ACC112 (cell line): ENCODE data around the gene DHX58.
A peak's percentile ranks its signal among the peaks of the same experiment; 100 is the strongest.

Experiments used
- H2AFZ ChIP-seq: fragments of 200-600 bp; sonication (generic); one replicate; pipeline ENCODE4 v1.6.0; 2017; ENCODE audit warnings: antibody characterized with exemption, low read length; ENCODE audit not compliant: unreplicated experiment
- H3K27ac ChIP-seq: fragments of 200-600 bp; sonication (generic); 2 replicates; pipeline ENCODE4 v1.5.1; 2014; ENCODE audit warnings: low read depth, mild to moderate bottlenecking, antibody characterized with exemption, low read length, moderate library complexity
- H3K27me3 ChIP-seq: fragments of 200-600 bp; sonication (generic); 2 replicates; pipeline ENCODE4 v1.6.1; 2014; ENCODE audit warnings: mild to moderate bottlenecking, antibody characterized with exemption, low read length, moderate library complexity, mixed read lengths; ENCODE audit not compliant: insufficient read depth
- H3K36me3 ChIP-seq: fragments of 200-600 bp; sonication (generic); 2 replicates; pipeline ENCODE4 v1.6.1; 2016; ENCODE audit warnings: mild to moderate bottlenecking, antibody characterized with exemption, low read length, moderate library complexity, mixed read lengths; ENCODE audit not compliant: insufficient read depth
- H3K4me1 ChIP-seq: fragments of 200-600 bp; sonication (generic); one replicate; pipeline ENCODE4 v1.6.1; 2016; ENCODE audit warnings: low read length, mixed read lengths; ENCODE audit not compliant: insufficient read depth, unreplicated experiment, control insufficient read depth
- H3K4me3 ChIP-seq: fragments of 200-600 bp; sonication (generic); 2 replicates; pipeline ENCODE4 v1.5.1; 2014; ENCODE audit warnings: mild to moderate bottlenecking, low read depth, low read length
- H3K79me2 ChIP-seq: fragments of 200-600 bp; sonication (generic); one replicate; pipeline ENCODE4 v1.6.0; 2016; ENCODE audit warnings: low read length; ENCODE audit not compliant: control insufficient read depth, unreplicated experiment, insufficient read depth

The DHX58 gene

DNA sequence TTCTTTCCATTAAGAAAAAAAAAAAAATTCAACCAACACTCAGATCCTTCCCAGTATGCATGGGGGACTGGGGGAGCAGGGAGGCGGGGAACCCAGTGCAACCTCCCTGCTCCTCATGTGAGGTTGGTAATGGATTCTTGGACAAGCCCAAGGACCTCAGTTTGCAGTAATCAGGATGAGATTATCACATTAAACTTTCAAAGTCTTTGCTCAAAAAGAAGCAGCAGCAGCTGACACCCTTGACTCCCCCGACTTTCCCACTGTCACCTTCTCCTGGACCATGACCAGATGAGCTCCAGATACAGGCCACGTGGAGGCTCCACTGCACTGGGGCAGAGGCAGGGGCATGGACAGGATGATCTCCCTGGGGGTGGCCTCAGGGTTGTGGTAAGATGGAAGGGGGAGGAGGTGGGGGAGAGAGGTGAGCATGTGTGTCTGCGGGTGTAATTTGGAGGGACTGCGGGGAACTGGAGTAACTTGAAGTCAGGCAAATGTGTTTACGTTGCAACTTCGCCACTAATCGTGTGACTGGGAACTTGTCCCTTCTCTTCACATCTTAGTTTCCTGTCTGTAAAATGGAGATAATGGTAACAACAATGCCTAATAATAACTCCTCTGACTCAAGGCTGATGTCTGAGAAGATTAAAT lies 34.0 kb downstream of the DHX58 start:
- no peaks in the 10 kb centered on the region for H3K79me2 ChIP-seq
- H2AFZ ChIP-seq: no peak overlapping the region
- H3K36me3 ChIP-seq: no peaks in the 10 kb centered on the region
- no peaks in the 10 kb centered on the region for H3K4me1 ChIP-seq
- H3K4me3 ChIP-seq: no peak overlapping the region
- H3K27ac ChIP-seq: no peak overlapping the region
- no peaks in the 10 kb centered on the region for H3K27me3 ChIP-seq

DNA sequence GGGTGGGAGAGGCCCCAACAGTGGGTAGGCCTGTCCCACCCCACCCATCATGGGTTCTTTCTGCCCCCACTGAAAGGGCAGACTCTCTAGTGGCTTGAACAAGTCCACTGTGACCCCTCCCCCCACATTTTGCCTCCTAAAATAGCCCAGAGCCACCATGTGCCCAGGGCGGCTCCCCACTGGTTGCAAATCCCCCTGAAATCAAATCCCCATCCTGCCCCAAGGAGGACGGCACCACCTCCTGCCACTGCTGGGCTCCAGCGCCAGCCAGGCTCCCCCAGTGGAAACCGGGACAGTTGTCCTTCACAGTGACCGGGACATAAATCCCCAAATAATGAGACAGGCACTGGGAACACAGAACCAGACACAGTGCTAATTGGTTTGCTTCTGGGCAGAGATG lies 34.8 kb downstream of the DHX58 start:
- Histone ChIP-seq H3K4me1 (no peaks in the 10 kb centered on the region), H3K36me3 (no peaks in the 10 kb centered on the region), H3K27me3 (peaks cover 3% of the 10 kb centered on the region; the same call in 1 of the 2 replicates), H2AFZ (no peak overlapping the region), H3K27ac (no peak overlapping the region), H3K4me3 (no peak overlapping the region), H3K79me2 (no peaks in the 10 kb centered on the region)

DNA sequence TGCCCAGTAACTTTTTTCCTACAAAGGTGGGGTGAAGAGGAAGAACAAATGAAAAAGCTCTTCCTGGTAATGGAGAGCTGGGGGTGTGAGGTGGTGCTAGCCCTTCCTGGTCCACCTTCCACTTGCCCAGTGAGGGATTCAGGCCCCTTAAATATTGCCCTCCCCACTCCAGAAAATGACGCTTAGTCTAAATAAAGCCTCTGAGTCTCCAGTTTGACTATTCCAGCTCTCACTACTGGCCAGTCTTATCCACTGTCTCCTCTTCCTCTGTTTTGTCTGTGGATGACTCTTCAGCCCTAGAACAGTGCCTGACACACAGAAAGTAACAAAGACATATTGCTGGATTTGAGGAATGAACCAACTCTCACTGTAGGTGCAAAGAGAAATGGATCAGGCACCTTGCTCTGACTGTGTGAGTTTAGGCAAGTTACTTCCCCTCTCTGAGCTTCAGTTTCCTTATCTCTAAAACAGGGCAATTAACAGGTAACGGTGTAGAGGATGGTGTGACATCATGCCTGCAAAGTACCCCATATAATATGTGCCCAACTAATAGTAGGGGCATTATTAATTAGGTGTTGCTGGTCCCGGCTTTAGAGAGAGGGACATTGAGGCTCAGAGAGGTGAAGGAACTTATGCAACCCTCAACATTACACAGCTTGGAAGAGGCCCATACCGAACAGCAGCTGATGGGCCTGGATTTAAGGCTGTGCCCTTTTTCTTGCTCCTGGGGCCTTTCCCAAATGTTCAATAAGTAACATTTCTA lies 35.5 kb downstream of the DHX58 start:
- Histone ChIP-seq H3K27me3 (peaks cover 11% of the 10 kb centered on the region), H3K27ac (no peak overlapping the region), H3K79me2 (no peaks in the 10 kb centered on the region), H3K36me3 (no peaks in the 10 kb centered on the region), H3K4me1 (peaks cover 2% of the 10 kb centered on the region), H3K4me3 (no peak overlapping the region), H2AFZ (no peak overlapping the region)

DNA sequence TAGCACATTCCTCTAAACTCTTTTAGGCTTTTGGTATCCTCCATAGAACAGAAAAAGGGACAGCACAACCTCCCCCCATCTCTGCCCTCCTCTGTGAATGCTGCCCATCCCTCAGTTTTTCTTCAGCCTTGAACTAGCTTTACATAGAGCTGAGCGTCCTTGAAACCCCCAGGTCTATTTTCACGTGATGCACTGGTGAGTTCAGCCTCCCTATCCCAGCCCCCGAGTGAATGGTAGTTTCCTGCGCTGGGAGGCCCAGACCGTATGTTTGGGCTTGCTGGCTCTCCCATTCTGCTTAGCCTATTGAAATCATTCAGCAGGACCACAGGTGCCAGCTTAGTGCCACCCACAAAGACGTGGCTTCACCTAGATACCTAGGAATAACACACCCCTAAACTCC lies 36.7 kb downstream of the DHX58 start:
- Histone ChIP-seq H3K27ac (no peak overlapping the region), H3K4me3 (no peak overlapping the region), H2AFZ (no peak overlapping the region), H3K4me1 (peaks cover 5% of the 10 kb centered on the region), H3K79me2 (no peaks in the 10 kb centered on the region), H3K36me3 (no peaks in the 10 kb centered on the region), H3K27me3 (peaks cover 23% of the 10 kb centered on the region)

DNA sequence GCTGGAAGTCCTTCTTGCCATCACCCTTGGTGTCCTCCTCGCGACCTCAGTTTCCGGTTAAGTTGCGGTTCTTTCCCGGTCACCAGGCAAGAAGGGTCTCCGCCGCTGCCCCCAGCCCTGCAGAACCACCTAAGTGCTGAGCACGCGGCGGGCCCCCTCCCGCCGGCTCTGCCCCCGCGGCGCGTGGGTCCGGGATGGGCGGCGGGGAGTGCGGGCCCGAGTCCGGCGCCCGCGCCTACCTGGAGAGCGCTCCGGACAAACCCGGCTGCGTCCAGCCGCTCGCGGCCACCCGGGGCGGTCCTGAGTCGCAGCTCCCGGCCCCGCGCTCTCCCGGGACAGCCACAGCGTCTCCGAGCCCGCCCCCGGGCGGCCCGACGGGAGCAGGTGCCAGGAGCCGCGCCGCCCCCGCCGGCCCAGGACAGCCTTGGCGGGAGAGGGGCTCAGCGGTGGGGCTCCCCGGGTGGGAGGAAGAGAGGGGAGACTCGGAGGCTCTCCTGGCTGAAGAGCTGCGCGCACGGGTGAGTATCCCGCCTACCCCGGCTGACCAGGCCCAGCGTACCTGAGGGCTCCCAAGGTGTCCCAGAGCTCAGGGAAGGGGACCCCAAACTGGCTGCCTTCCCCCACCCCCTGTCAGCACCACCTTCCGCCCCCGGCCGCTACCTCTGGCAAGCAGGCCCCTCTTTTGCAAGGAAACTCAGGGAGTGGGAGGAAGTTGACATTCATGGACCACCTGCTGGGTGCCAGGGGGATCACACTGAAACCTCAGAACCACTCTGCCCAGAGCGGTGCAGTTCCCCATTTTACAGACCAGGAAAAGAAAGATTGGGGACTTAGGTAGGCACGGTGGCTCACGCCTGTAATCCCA lies 40.0 kb downstream of the DHX58 start:
- Histone ChIP-seq H3K4me3 (peak overlapping the region; percentile 64; the same call in 1 of the 2 replicates), H3K27me3 (peaks cover 24% of the 10 kb centered on the region), H3K36me3 (no peaks in the 10 kb centered on the region), H3K79me2 (no peaks in the 10 kb centered on the region), H3K4me1 (peaks cover 5% of the 10 kb centered on the region), H3K27ac (no peak overlapping the region), H2AFZ (peak overlapping the region; percentile 14)

DNA sequence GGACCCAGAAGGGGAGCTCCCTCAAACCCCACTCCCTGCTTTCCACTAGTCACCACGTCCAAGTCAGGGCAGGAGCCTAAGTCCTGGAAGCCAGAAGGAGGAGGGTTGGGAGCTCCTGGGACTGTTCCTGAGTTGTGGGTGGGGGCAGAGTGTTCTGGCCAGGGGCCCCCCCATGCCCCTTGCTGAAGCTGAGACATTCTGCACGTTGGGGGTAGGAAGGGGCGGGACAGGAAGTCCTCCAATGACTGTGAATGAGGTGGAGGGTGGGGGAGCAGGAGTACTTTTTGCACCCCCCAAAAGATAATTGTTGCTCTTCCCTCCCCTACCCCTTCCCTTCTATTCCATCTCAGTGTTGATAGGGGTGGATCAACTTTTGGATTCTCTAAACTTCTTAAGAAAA lies 40.7 kb downstream of the DHX58 start:
- H2AFZ ChIP-seq: no peak overlapping the region
- peaks cover 24% of the 10 kb centered on the region for H3K27me3 ChIP-seq
- H3K4me1 ChIP-seq: peaks cover 5% of the 10 kb centered on the region
- H3K27ac ChIP-seq: no peak overlapping the region
- no peaks in the 10 kb centered on the region for H3K36me3 ChIP-seq
- H3K79me2 ChIP-seq: no peaks in the 10 kb centered on the region
- no peak overlapping the region for H3K4me3 ChIP-seq

DNA sequence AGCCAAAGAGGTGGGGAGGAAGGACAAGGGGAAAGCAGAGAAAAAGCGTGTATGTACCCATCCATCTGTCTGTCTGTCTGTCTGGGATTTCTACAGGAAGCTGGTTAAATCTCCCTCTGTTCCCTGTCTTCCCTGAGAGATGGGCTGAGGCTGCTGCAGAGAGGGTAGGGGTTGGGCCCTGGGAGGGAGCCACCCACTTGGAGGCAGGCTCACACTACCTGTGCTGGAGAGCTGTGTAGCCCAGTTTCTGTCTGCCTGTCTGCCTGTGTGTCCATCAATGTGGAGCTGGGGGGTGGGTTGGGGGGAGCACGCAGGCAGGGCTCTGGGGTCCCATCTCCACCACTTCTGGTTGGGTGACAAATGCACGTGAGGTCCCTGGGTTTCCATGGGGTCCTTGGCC lies 43.5 kb downstream of the DHX58 start:
- peaks cover 5% of the 10 kb centered on the region for H3K4me1 ChIP-seq
- H3K79me2 ChIP-seq: no peaks in the 10 kb centered on the region
- no peak overlapping the region for H3K4me3 ChIP-seq
- H3K27ac ChIP-seq: no peak overlapping the region
- H3K27me3 ChIP-seq: peaks cover 24% of the 10 kb centered on the region
- H3K36me3 ChIP-seq: no peaks in the 10 kb centered on the region
- no peak overlapping the region for H2AFZ ChIP-seq

DNA sequence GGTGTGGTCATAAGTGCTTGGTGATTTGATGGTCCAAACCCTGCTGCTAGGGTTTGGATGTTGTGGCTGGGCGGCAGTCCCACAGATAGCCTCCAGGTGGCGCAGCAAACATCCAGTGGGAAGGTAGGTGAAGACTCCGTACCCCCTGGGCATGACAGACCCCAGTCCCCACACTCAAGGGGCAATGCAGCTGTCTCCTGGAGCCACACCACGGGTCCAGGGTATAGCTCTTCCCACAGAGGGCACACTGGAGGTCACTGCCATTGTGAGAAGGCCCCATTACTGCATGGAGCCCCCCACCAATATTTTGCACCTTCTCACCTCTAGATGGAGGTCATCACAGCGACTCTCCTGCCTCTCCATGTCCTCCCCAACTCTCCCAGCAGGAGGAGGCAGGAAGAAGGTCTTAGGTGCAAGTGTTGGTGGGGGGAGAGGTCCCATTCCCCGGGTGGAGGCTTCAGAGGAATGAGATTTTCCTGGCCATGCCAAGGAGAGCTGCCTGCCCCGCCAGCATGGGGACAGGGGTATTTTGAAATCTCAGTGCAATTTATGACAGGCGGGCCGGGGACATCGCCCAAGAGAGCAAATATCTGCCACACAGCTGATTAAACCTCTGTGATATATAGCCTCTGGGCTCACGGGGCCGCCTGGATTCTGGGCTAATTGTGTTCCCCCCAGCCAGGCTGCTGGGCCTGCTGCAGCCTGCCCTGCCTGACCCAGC lies 45.0 kb downstream of the DHX58 start:
- no peak overlapping the region for H3K4me3 ChIP-seq
- H3K36me3 ChIP-seq: no peaks in the 10 kb centered on the region
- no peak overlapping the region for H2AFZ ChIP-seq
- peaks cover 5% of the 10 kb centered on the region for H3K4me1 ChIP-seq
- H3K27ac ChIP-seq: no peak overlapping the region
- no peaks in the 10 kb centered on the region for H3K79me2 ChIP-seq
- H3K27me3 ChIP-seq: peaks cover 18% of the 10 kb centered on the region

DNA sequence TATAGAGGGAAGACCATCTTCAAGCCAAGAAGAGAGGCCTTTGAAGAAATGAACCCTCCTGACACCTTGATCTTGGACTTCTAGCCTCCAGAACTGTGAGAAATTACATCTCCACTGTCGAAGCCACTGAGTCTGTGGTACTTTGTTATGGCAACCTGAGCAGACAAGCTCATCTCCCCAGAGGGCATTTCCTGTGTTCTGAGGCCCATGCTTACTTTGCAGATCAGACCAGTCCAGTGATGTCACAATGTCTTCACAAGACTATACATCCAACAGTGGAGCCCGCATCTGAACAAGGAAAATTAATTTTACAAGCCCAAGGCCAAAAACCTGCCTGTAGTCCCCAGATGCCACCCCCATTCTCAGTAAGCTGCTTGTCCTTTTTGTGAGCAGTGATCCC lies 47.3 kb downstream of the DHX58 start:
- H3K79me2 ChIP-seq: no peaks in the 10 kb centered on the region
- no peak overlapping the region for H2AFZ ChIP-seq
- H3K36me3 ChIP-seq: no peaks in the 10 kb centered on the region

DNA sequence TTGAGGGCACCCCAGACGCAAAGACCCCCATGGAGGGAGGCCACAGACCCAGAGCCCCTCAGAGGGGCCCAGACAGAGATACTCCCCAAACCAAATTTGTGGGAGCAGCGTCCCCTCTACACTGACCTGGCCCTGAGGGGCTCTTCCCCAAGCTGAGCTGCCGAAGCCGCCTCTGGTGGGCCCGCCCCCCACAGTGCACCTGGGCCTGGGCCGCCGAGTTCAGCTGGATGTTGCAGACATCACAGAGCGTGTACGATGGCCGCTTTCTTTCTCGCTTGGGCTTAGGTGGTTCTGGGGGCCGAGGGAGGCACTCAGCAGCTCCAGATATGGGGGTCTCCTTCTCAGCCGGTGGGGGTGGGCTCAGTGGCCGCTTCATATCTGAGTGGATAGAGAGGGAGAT lies 49.8 kb downstream of the DHX58 start:
- H2AFZ ChIP-seq: no peak overlapping the region
- H3K4me3 ChIP-seq: no peak overlapping the region
- H3K79me2 ChIP-seq: no peaks in the 10 kb centered on the region
- no peaks in the 10 kb centered on the region for H3K36me3 ChIP-seq
- no peak overlapping the region for H3K27ac ChIP-seq
- H3K4me1 ChIP-seq: no peaks in the 10 kb centered on the region
- H3K27me3 ChIP-seq: no peaks in the 10 kb centered on the region

More for the DNA sequence above, 47.3 kb downstream of the DHX58 start:
- Histone ChIP-seq H3K27ac (no peak overlapping the region), H3K4me3 (no peak overlapping the region), H3K27me3 (no peaks in the 10 kb centered on the region), H3K4me1 (no peaks in the 10 kb centered on the region)
